ENCODE data around the gene BACH1. TPM values are rescaled to one million over a fixed set of nuclear protein-coding genes. Genes with fewer than 3 reads are reported as not detected.

Gene BACH1
- total RNA-seq, 1 experiment from 2014 or later, result 65.2 TPM

DNA sequence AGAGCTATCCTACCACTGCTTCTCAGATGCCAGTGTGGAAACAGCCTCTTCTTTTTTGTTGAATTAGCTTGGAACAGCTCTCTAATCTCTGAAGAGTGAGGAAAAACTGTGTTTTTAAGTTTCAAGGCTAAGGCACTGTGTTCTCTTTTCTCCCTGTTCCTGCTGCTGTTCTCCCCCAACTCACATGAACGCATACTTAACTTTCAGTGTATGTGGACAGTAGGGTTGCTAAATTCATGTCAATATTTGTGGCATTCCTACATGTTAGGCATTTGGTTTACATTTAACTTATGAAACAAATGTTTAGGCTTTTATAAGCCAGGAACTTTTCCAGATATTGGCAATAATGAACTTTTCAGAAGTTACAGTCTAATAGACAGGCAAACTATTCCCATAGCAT lies 6.8 kb downstream of the BACH1 start:
- Mint-ChIP-seq H3K27ac (ENCODE audit: unreplicated experiment) (no peak overlapping the region), H3K36me3 (ENCODE audit: insufficient read depth, unreplicated experiment) (peaks cover under 1% of the 10 kb centered on the region), H3K4me3 (ENCODE audit: unreplicated experiment) (no peak overlapping the region), H3K27me3 (ENCODE audit: insufficient read depth, unreplicated experiment) (no peaks in the 10 kb centered on the region), H3K9me3 (ENCODE audit: unreplicated experiment) (no peaks in the 10 kb centered on the region), H3K4me1 (ENCODE audit: low read depth, unreplicated experiment) (peaks cover 7% of the 10 kb centered on the region)
- Histone ChIP-seq H3K4me3 (ENCODE audit: low read depth, low read length) (no peak overlapping the region), H3K4me1 (peaks cover 19% of the 10 kb centered on the region; the same call in 1 of the 2 replicates), H3K9me3 (no peaks in the 10 kb centered on the region), H3K27me3 (replicated peaks; ENCODE audit: control insufficient read depth, insufficient read depth, low read length) (no peaks in the 10 kb centered on the region), H3K36me3 (ENCODE audit: control insufficient read depth, insufficient read depth, low read length) (no peaks in the 10 kb centered on the region; the same call in 1 of the 2 replicates)
- CTCF ChIA-PET, result no interaction called here
- DNase-seq, result no peak
- POLR2A ChIA-PET, result interaction anchor here (0.6 kb wide), 1 partner anchor 200 kb away, joined by 7 read pairs; no protein-coding TSS in a partner anchor
- TF ChIP-seq, protein P1, sequence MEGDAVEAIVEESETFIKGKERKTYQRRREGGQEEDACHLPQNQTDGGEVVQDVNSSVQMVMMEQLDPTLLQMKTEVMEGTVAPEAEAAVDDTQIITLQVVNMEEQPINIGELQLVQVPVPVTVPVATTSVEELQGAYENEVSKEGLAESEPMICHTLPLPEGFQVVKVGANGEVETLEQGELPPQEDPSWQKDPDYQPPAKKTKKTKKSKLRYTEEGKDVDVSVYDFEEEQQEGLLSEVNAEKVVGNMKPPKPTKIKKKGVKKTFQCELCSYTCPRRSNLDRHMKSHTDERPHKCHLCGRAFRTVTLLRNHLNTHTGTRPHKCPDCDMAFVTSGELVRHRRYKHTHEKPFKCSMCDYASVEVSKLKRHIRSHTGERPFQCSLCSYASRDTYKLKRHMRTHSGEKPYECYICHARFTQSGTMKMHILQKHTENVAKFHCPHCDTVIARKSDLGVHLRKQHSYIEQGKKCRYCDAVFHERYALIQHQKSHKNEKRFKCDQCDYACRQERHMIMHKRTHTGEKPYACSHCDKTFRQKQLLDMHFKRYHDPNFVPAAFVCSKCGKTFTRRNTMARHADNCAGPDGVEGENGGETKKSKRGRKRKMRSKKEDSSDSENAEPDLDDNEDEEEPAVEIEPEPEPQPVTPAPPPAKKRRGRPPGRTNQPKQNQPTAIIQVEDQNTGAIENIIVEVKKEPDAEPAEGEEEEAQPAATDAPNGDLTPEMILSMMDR (IDR thresholded peaks at IDR 0.05; ENCODE audit: insufficient read depth in 1 of 2, low read depth in 1 of 2, low read length in 1 of 2, severe bottlenecking in 1 of 2, unreplicated experiment in 1 of 2), result no peak
- no TSS peak for BruUV-seq (replicated peaks)
- intact Hi-C loops (cut with micrococcal nuclease; ENCODE audit: unreplicated experiment), result no loop called here

DNA sequence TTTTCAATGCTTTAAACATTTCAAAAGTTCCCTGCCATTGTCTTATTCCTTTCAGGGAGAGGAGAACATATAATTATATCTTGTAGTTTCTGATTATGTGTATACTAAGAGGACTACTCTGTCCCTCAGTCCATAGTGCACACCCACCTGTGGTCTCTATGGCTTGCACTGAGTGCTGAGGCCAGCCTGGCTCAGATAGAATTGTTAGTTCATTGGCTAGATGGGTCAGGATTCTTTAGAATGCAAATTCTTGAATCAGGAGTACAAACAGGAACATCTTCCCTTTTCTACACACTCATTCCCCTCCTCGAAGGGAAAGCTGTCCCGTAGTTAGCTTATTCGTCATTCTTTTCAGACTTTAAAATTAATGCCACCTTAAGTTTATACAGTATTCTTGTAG lies 8.2 kb downstream of the BACH1 start:
- Mint-ChIP-seq H3K27me3 (ENCODE audit: insufficient read depth, unreplicated experiment) (no peaks in the 10 kb centered on the region), H3K27ac (ENCODE audit: unreplicated experiment) (no peak overlapping the region), H3K4me3 (ENCODE audit: unreplicated experiment) (no peak overlapping the region), H3K36me3 (ENCODE audit: insufficient read depth, unreplicated experiment) (no peaks in the 10 kb centered on the region), H3K4me1 (ENCODE audit: low read depth, unreplicated experiment) (peaks cover 11% of the 10 kb centered on the region), H3K9me3 (ENCODE audit: unreplicated experiment) (peaks cover 2% of the 10 kb centered on the region)
- TF ChIP-seq, protein P1 (IDR thresholded peaks at IDR 0.05; ENCODE audit: insufficient read depth in 1 of 2, low read depth in 1 of 2, low read length in 1 of 2, severe bottlenecking in 1 of 2, unreplicated experiment in 1 of 2), result no peak
- ChIA-PET POLR2A (no interaction called here), CTCF (no interaction called here)
- H3K36me3 ChIP-seq (ENCODE audit: control insufficient read depth, insufficient read depth, low read length), result no peaks in the 10 kb centered on the region; the same call in 1 of the 2 replicates
- no peak for DNase-seq
- intact Hi-C loops (cut with micrococcal nuclease; ENCODE audit: unreplicated experiment), result no loop called here
- H3K27me3 ChIP-seq (replicated peaks; ENCODE audit: control insufficient read depth, insufficient read depth, low read length), result no peaks in the 10 kb centered on the region
- peaks cover 14% of the 10 kb centered on the region; the same call in 1 of the 2 replicates for H3K4me1 ChIP-seq
- H3K9me3 ChIP-seq, result no peaks in the 10 kb centered on the region
- BruUV-seq (replicated peaks), result no TSS peak
- H3K4me3 ChIP-seq (ENCODE audit: low read depth, low read length), result no peak overlapping the region

DNA sequence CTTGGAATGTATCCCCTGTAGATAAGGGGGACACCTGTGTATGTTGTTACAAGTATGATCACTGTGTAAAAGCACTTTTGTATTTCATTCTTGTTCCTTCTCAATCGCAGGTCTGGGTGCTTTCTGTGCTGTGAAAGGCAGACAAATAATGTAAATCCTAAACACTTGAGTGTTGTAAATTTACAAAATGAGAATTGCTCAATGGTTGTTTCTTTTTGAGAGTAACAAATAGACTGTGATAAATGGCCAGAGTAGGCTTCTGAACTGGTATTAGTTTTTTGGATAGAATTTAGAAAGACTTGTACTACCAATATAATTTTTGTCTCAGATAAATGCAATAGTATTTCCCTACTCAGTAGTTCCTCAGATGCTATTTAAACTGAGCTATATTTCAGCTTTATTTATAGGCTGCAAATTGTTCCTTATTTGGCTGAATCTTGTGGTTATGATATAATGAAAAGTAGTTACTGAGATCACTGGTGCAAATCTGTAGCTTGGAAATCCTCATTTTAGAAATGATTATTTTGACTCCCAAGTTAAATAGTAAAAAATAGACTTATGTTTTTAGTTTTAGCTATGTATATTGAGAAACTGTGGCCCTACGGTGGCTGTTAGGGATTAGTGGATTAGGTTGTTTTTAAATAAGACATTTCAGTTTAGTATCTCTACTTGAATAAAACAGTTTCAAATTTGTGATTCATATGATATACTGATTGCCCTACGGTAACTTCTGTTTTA lies 9.2 kb downstream of the BACH1 start:
- Histone ChIP-seq H3K36me3 (ENCODE audit: control insufficient read depth, insufficient read depth, low read length) (no peaks in the 10 kb centered on the region; the same call in 1 of the 2 replicates), H3K27me3 (replicated peaks; ENCODE audit: control insufficient read depth, insufficient read depth, low read length) (no peaks in the 10 kb centered on the region), H3K4me1 (0 out of 2 replicates have a peak, but pooled peaks cover 6% of the 10 kb centered on the region), H3K9me3 (no peaks in the 10 kb centered on the region), H3K4me3 (ENCODE audit: low read depth, low read length) (no peak overlapping the region)
- Mint-ChIP-seq H3K27ac (ENCODE audit: unreplicated experiment) (no peak overlapping the region), H3K4me1 (ENCODE audit: low read depth, unreplicated experiment) (peaks cover 17% of the 10 kb centered on the region), H3K36me3 (ENCODE audit: insufficient read depth, unreplicated experiment) (no peaks in the 10 kb centered on the region), H3K27me3 (ENCODE audit: insufficient read depth, unreplicated experiment) (no peaks in the 10 kb centered on the region), H3K9me3 (ENCODE audit: unreplicated experiment) (peaks cover 7% of the 10 kb centered on the region), H3K4me3 (ENCODE audit: unreplicated experiment) (no peak overlapping the region)
- intact Hi-C loops (cut with micrococcal nuclease; ENCODE audit: unreplicated experiment), result no loop called here
- TF ChIP-seq, protein P1 (IDR thresholded peaks at IDR 0.05; ENCODE audit: insufficient read depth in 1 of 2, low read depth in 1 of 2, low read length in 1 of 2, severe bottlenecking in 1 of 2, unreplicated experiment in 1 of 2), result no peak
- no peak for DNase-seq
- ChIA-PET POLR2A (no interaction called here), CTCF (no interaction called here)
- no TSS peak for BruUV-seq (replicated peaks)
